ENCODE measurements around the gene EVL.

The EVL gene

GRCh38 chr14:100088226-100088625 is 23.0 kb downstream of the EVL start:
- no peak for DNase-seq

- no peak for DNase-seq
Observed at GRCh38 chr14:100091386-100091785, 26.2 kb downstream of the EVL start.

GRCh38 chr14:100092832-100093231 is 27.6 kb downstream of the EVL start:
- DNase-seq = no peak

GRCh38 chr14:100093319-100093718 is 28.1 kb downstream of the EVL start:
- DNase-seq = no peak

- no peak for DNase-seq
Observed at GRCh38 chr14:100096656-100097055, 31.4 kb downstream of the EVL start.

GRCh38 chr14:100098171-100098570 is 32.9 kb downstream of the EVL start:
- DNase-seq = no peak

GRCh38 chr14:100100032-100100703 is 34.9 kb downstream of the EVL start:
- DNase-seq = no peak

- no peak for DNase-seq
Observed at GRCh38 chr14:100102156-100102785, 37.0 kb downstream of the EVL start.

- no peak for DNase-seq
Observed at GRCh38 chr14:100103250-100104005, 38.2 kb downstream of the EVL start.

- no peak for DNase-seq
Observed at GRCh38 chr14:100104006-100104352, 38.8 kb downstream of the EVL start.

- DNase-seq = no peak
Observed at GRCh38 chr14:100104523-100105300, 39.5 kb downstream of the EVL start.

GRCh38 chr14:100105357-100106169 is 40.3 kb downstream of the EVL start:
- no peak for DNase-seq

- DNase-seq = no peak
Observed at GRCh38 chr14:100106250-100107112, 41.3 kb downstream of the EVL start.

GRCh38 chr14:100107236-100107635 is 42.0 kb downstream of the EVL start:
- DNase-seq = no peak

- DNase-seq = peak; percentile 87
Observed at GRCh38 chr14:100108042-100108825, 43.0 kb downstream of the EVL start.

GRCh38 chr14:100108840-100109593 is 43.8 kb downstream of the EVL start:
- no peak for DNase-seq

GRCh38 chr14:100109594-100109955 is 44.4 kb downstream of the EVL start:
- no peak for DNase-seq

- DNase-seq = no peak
Observed at GRCh38 chr14:100110816-100111215, 45.6 kb downstream of the EVL start.

- no peak for DNase-seq
Observed at GRCh38 chr14:100111931-100112704, 46.9 kb downstream of the EVL start.
